Astrocyte (in vitro differentiated cells and primary cell): ENCODE results near the gene SGMS2.

Experiments
- CTCF ChIP-seq: IDR thresholded peaks from 2 replicates; pipeline ENCODE4 v1.5.1; 2011; ENCODE audit warnings: low read depth, mild to moderate bottlenecking, inconsistent platforms, low read length, moderate library complexity; ENCODE audit not compliant: insufficient read depth
- EZH2 ChIP-seq: IDR thresholded peaks from 2 replicates; pipeline ENCODE4 v1.6.1; 2012; ENCODE audit warnings: mild to moderate bottlenecking, low read length, inconsistent platforms; ENCODE audit not compliant: insufficient read depth

- TF ChIP-seq CTCF (no peak), EZH2 (no peak)
Observed at GRCh38 chr4:107915220-107915619, 90.5 kb downstream of the SGMS2 start.
